NCI-H1436 (cell line): Measurements from ENCODE around the gene CGB2.

ENCODE experiments used
- DNase-seq: peaks from one replicate; lab custom pipeline; 2025; lab: John Stamatoyannopoulos, UW

Gene CGB2

DNA sequence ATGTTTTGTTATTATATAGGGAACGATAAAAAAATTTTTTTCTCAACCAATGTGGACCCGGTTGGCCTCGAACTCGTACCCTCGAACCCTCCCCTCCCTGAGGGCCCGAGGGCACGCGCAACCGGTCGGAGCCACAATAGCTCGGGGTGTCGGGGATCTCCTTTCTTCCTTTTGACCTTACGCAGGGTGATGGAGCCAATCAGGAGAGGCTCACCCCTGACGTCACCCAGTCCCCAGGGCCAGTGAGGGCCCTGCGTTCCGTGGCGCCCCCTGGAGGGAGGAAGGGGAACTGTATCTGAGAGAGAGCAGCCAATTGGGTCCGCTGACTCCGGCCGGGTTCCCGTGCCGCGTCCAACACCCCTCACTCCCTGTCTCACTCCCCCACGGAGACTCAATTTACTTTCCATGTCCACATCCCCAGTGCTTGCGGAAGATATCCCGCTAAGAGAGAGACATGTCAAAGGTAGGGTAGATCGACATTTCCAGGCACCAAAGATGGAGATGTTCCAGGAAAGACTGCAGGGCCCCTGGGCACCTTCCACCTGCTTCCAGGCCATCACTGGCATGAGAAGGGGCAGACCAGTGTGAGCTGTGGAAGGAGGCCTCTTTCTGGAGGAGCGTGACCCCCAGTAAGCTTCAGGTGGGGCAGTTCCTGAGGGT, at the start of gene CGB2:
Gene CGB2, plus strand, starts transcription at position 249 of the 660 bp plus-strand sequence. Its CDS starts 206 bp downstream, at position 455.
- peak; percentile 91 for DNase-seq

DNA sequence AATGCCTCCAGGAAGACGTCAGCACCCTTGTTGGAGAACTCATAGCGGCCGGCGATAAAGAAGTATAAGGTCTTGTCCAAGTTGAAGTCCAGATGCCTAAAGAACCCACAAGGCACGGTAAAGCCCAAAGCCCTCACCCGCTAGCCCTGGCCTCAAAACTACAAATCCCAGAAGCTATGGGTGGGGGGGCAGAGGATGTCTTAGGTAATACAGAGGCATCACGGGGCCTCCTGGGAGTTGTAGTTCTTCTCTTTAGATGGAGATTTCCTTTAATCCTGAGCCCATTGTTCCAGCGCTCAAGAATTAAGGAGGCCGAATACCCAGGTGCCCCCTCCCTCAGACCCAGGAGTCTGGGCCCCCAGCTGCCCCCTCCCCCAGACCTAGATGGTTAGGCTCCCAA, 49.4 kb upstream of the CGB2 start:
- no peak for DNase-seq

GRCh38 chr19:48985711-48986110, 46.0 kb upstream of the CGB2 start:
- DNase-seq, result no peak

GRCh38 chr19:48986211-48986610, 45.5 kb upstream of the CGB2 start:
- DNase-seq, result no peak

DNA sequence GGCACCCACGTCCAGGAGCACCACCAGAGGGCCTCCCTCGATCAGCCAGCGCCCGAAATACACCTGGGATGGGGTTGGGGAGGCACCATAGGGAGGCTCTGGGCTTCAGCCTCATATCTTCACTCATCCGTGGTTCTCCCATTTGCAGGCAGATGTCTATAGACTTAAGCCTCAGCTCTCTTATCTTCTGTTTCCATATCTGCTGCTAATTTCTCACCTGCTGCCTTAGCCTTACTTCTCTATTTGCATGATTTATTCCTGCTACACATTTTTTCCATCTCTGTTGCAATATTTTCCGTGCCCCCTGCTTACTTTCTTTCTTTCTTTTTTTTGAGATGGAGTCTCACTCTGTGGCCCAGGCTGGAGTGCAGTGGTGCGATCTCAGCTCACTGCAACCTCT, 44.4 kb upstream of the CGB2 start:
- no peak for DNase-seq

DNA sequence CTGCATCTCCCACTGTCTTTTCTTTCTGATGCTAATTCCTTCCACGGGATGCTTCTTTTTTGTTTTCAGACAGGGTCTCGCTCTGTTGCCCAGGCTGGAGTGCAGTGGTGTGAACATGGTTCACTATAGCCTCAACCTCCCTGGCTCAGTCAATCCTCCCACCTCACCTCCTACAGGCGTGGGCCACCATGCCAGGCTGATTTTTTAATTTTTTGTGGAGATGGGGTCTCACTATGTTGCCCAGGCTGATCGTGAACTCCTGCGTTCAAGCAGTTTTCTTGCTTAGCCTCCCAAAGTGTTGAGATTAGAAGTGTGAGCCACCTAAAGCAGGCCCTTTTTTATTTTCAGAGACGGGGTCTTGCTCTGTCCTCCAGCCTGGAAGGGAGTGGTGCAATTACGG, 43.4 kb upstream of the CGB2 start:
- no peak for DNase-seq

GRCh38 chr19:48988860-48989259, 42.8 kb upstream of the CGB2 start:
- no peak for DNase-seq

GRCh38 chr19:48989701-48990291, 41.9 kb upstream of the CGB2 start:
- no peak for DNase-seq

DNA sequence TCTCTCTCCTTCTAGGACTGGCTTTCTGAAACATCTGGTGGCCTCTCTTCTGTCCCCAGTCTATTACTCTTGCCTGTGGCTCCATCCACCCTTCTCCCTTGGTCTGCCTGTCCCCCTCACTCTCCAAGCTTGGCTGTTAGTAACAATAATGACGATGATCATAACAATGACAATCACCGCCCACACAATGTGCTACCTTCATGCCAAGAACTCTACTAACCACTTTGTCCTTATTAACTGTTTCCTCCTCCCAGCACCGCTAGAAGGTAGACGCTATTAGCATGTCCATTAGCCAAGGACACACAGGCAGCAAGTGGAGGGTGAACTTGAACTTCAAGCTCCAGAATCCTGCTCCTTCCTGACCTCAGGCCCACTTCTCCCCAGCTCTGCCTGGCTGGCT, 41.3 kb upstream of the CGB2 start:
- no peak for DNase-seq

- no peak for DNase-seq
Measured at GRCh38 chr19:48991011-48991609, 40.6 kb upstream of the CGB2 start.

- DNase-seq, result no peak
Measured at GRCh38 chr19:48991873-48992580, 39.7 kb upstream of the CGB2 start.

DNA sequence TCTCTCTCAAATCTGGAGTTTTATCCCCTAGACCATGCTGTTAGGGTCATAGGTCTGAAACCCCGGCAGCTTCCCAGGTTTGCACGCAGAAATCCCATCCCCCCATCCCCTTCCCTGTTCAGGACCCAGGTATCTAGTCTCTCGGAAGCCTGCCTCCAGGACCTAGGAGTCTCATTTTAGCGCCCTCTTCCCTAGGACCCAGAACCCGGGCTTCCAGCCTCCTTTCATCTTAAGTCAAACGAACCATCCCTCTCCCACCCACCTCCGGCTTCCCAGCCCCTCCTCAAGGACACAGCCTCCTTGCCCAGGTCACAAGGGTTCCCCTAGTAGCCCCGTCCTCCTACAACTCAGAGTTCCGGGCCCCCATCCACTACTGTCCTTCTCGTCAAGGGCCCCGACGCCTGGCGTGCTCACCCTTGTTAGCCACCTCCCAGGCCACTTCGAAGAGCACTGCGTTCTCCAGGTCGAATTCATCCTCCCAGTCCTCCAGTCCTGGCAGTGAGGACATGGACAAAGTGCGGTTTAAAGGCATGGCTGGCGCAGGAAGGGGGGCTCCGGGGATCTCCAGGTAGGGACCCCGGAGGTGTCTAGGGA, 39.0 kb upstream of the CGB2 start:
- no peak for DNase-seq

GRCh38 chr19:48993175-48994034, 38.3 kb upstream of the CGB2 start, which contains the start of the genes GYS1 and RUVBL2:
Gene GYS1, minus strand, starts transcription at chr19:48993309. Its CDS starts 197 bp downstream, at chr19:48993112.
Gene RUVBL2, plus strand, starts transcription at chr19:48993887. Its CDS starts 25 bp downstream, at chr19:48993912.
- DNase-seq, result peak; percentile 100

- no peak for DNase-seq
Measured at GRCh38 chr19:48994035-48994386, 37.7 kb upstream of the CGB2 start.

DNA sequence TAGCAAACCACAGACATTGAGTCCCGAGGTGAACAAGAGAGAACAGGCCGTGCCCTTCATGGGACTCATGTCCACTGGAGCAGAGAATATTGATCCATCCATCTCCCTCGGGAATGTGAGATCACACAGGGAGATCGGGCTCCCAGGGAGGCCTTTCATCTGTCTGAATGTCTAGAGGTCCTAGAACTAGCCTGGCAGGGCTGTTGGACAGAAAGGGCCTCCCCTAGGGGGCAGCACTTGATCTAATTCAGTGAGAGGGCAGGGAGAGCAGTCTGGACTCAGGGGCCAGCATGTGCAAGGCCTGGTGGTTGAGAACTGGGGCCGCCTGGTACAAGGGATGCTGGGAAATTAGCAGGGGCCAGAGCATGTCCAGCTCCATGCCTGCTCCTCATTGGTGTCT, 33.7 kb upstream of the CGB2 start:
- DNase-seq, result peak; percentile 41

DNA sequence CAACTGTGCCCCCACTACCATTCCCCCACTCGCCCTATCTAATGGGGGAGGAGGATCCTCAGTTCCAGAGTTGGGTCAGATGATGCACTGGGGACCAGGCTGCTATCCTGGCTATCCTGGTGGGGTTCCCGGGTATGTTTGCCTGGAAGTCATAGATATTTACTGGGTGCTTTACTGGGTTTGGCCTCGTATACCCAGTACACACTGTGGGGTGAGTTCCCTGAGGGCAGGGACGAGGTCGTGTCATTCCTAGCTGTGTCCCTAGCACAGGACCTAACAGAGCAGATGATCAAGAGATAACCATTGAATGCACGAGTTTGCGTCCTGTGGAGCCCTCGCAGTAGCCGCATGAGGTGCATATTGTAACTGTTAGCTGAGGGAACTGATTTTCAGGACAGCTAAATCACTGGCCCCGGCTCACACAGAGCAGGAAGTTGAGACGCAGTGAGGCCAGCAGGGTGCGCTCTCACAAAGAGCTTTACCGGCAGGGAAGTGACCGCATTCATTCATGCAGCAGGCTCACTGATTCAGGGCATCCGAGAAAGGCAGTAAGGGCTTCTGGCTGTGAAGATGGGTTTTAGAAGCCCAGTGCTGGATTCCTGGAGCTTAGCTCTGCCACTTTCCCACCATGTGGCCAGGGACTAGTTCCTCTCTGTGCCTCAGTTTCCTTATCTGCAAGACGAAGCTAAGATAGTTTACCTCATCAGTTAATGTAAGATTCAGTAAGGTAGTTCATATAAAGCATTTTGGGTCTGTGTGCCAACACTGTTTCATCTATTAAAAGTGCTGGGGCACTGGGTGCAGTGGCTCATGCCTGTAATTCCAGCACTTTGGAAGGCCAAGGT, 32.0 kb upstream of the CGB2 start:
- DNase-seq, result no peak

DNA sequence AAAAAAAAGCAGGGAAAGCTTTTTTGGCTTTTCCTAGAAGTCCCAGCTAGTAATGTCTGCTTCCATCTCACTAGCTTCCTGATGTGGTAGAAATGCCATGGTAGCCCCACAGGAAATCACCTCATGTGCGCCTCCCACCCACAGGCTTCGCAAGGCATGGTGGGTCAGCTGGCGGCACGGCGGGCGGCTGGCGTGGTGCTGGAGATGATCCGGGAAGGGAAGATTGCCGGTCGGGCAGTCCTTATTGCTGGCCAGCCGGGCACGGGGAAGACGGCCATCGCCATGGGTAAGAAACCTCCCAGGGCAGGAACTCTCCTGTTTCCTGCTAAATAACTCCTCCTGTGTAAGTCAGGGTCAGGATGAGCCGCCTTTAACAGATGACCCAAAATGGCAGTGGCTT, 27.6 kb upstream of the CGB2 start:
- no peak for DNase-seq

DNA sequence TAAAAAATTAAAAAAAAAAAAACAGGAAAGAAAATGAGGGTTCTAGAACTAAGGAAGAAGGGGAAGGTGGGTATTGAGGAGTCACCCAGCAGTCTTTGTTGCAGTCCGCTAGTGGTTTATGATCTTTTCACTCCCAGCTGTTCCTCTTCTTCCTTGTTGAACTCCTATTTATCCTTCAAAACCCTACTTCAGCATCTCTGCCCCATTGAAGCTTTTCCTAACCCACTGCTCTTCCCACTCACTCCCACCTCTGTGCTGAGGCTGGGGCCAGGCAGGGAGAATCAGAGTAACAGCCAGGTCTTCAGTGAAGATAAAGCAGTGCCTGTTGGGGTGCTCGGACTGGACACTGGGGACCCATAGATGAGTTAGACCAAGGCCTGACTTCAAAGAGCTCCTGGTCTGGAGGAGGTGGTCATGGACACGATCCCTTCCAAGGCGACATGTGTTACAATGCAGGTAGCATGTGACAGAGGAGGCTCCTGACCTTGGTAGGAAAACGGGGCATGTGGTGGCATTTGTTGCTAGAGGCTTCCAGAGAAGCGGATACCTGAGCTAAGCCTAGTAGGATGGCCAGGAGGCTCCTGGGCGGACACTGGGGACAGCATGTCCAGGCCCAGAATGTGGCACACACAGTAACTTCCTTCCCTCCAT, 26.6 kb upstream of the CGB2 start:
- no peak for DNase-seq

GRCh38 chr19:49006905-49007304, 24.8 kb upstream of the CGB2 start:
- no peak for DNase-seq

GRCh38 chr19:49009828-49010227, 21.9 kb upstream of the CGB2 start:
- DNase-seq, result no peak
